ENCODE results near the gene RIPK3. TPM values are rescaled to one million over a fixed set of nuclear protein-coding genes. Genes with fewer than 3 reads are reported as not detected.
A peak's percentile ranks its signal among the peaks of the same experiment; 100 is the strongest.
"Not testable (repeated sequence)": the region's sequence is repeated elsewhere in the genome, so short reads cannot be mapped to it uniquely, and the experiment has no call there.

The RIPK3 gene
- not detected for polyA plus RNA-seq (2013, experiment 1 of 4)
- polyA plus RNA-seq (2013, experiment 2 of 4): not detected
- polyA plus RNA-seq (2013, experiment 3 of 4): not detected
- not detected for polyA plus RNA-seq (2013, experiment 4 of 4)

- Histone ChIP-seq H3K4me1 (ENCODE audit: control insufficient read depth, insufficient read depth, low read length) (peaks cover 11% of the 10 kb centered on the region), H3K36me3 (ENCODE audit: control insufficient read depth, insufficient read depth, low read length) (no peaks in the 10 kb centered on the region), H3K27me3 (ENCODE audit: control insufficient read depth, insufficient read depth, low read length, poor library complexity, severe bottlenecking) (peaks cover 92% of the 10 kb centered on the region), H3K4me3 (ENCODE audit: insufficient read depth, low read depth, low read length) (peak within 1 kb of the TSS; percentile 22), H3K27ac (ENCODE audit: insufficient read depth, low read depth, low read length, poor library complexity, severe bottlenecking) (no peak within 1 kb of the TSS), H3K9me3 (ENCODE audit: control insufficient read depth, low read length) (no peaks in the 10 kb centered on the region)
- WGBS, 2 experiments: 8 to 9% methylated on average over 50 to 51 of the region's 51 CpGs
Observed at GRCh38 chr14:24339284-24340151, at the start of gene RIPK3. Gene RIPK3 (minus strand): TSS chr14:24339991. CDS start chr14:24339826, 165 bp downstream.

DNA sequence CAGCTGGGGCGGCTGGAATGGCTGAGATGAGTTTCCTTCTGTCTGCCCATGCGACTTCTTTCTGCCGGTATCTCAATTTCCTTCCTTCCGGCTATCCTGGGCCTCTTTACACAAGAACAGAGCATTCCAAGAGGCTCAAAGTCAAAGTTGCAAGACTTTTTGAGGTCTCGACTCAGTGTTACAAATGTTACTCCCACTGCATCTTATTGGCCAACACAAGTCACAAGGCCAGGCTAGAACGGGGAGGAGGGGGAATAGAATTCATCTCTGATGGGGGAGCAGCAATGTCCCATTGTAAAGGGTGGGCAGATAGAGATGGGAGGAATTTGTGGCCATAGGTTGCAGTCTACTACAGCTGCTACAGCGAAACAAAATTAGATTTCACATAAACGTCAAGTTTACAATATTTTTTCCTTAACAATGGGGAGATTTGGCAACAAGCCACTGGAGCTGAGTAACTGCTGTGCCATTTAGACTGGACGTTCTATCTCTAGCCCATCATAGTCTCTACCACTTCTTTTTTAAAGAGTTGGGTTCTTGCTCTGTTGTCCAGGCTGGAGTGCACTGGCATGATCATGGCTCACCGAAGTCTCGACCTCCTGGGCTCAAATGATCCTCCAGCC, 49.5 kb upstream of the RIPK3 start:
- no peaks in the 10 kb centered on the region for H3K9me3 ChIP-seq (ENCODE audit: control insufficient read depth, low read length)
- H3K4me1 ChIP-seq (ENCODE audit: control insufficient read depth, insufficient read depth, low read length): no peaks in the 10 kb centered on the region
- H3K4me3 ChIP-seq (ENCODE audit: insufficient read depth, low read depth, low read length): no peak overlapping the region
- WGBS, 2 experiments: 78 to 82% methylated on average over 11 of the region's 11 CpGs
- no peak overlapping the region for H3K27ac ChIP-seq (ENCODE audit: insufficient read depth, low read depth, low read length, poor library complexity, severe bottlenecking)
- no peaks in the 10 kb centered on the region for H3K36me3 ChIP-seq (ENCODE audit: control insufficient read depth, insufficient read depth, low read length)
- no peaks in the 10 kb centered on the region for H3K27me3 ChIP-seq (ENCODE audit: control insufficient read depth, insufficient read depth, low read length, poor library complexity, severe bottlenecking)

- Histone ChIP-seq H3K4me1 (ENCODE audit: control insufficient read depth, insufficient read depth, low read length) (no peaks in the 10 kb centered on the region), H3K27me3 (ENCODE audit: control insufficient read depth, insufficient read depth, low read length, poor library complexity, severe bottlenecking) (no peaks in the 10 kb centered on the region), H3K27ac (ENCODE audit: insufficient read depth, low read depth, low read length, poor library complexity, severe bottlenecking) (no peak overlapping the region), H3K4me3 (ENCODE audit: insufficient read depth, low read depth, low read length) (no peak overlapping the region), H3K9me3 (ENCODE audit: control insufficient read depth, low read length) (no peaks in the 10 kb centered on the region), H3K36me3 (ENCODE audit: control insufficient read depth, insufficient read depth, low read length) (no peaks in the 10 kb centered on the region)
- WGBS, 2 experiments: 85 to 94% methylated on average over 2 of the region's 2 CpGs
Observed at GRCh38 chr14:24388474-24389179, 48.8 kb upstream of the RIPK3 start.

- H3K9me3 ChIP-seq (ENCODE audit: control insufficient read depth, low read length); H3K4me3 ChIP-seq (ENCODE audit: insufficient read depth, low read depth, low read length); H3K36me3 ChIP-seq (ENCODE audit: control insufficient read depth, insufficient read depth, low read length); H3K27ac ChIP-seq (ENCODE audit: insufficient read depth, low read depth, low read length, poor library complexity, severe bottlenecking); H3K27me3 ChIP-seq (ENCODE audit: control insufficient read depth, insufficient read depth, low read length, poor library complexity, severe bottlenecking); H3K4me1 ChIP-seq (ENCODE audit: control insufficient read depth, insufficient read depth, low read length): not testable (repeated sequence)
- WGBS, 2 experiments: 87 to 93% methylated on average over 5 of the region's 5 CpGs
Observed at GRCh38 chr14:24387579-24387978, 47.8 kb upstream of the RIPK3 start.

DNA sequence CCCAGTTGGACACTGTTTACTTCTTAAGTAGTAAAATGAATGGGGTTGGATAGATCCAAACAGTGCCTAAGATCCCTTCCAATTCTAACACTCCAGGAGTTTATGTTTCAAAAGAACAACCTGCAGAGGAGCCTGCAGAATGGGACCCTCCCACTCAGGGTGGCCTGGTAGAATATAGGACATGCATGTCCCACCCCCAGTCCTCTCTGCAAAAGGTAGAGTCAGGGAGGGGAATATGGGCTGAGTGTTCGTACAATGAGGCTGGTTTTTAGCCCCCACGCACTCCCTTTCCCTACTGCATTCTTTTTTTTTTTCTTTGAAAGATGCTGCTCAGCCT, 47.2 kb upstream of the RIPK3 start:
- Histone ChIP-seq H3K36me3 (ENCODE audit: control insufficient read depth, insufficient read depth, low read length) (no peaks in the 10 kb centered on the region), H3K4me3 (ENCODE audit: insufficient read depth, low read depth, low read length) (no peak overlapping the region), H3K27ac (ENCODE audit: insufficient read depth, low read depth, low read length, poor library complexity, severe bottlenecking) (no peak overlapping the region), H3K9me3 (ENCODE audit: control insufficient read depth, low read length) (no peaks in the 10 kb centered on the region), H3K4me1 (ENCODE audit: control insufficient read depth, insufficient read depth, low read length) (no peaks in the 10 kb centered on the region), H3K27me3 (ENCODE audit: control insufficient read depth, insufficient read depth, low read length, poor library complexity, severe bottlenecking) (no peaks in the 10 kb centered on the region)
- WGBS, 2 experiments: 89% methylated on average over 2 of the region's 2 CpGs

GRCh38 chr14:24385524-24385923, 45.7 kb upstream of the RIPK3 start:
- 90 to 93% methylated on average over 4 of the region's 4 CpGs for WGBS, 2 experiments
- no peaks in the 10 kb centered on the region for H3K36me3 ChIP-seq (ENCODE audit: control insufficient read depth, insufficient read depth, low read length)
- no peak overlapping the region for H3K27ac ChIP-seq (ENCODE audit: insufficient read depth, low read depth, low read length, poor library complexity, severe bottlenecking)
- H3K4me3 ChIP-seq (ENCODE audit: insufficient read depth, low read depth, low read length): no peak overlapping the region
- no peaks in the 10 kb centered on the region for H3K9me3 ChIP-seq (ENCODE audit: control insufficient read depth, low read length)
- no peaks in the 10 kb centered on the region for H3K27me3 ChIP-seq (ENCODE audit: control insufficient read depth, insufficient read depth, low read length, poor library complexity, severe bottlenecking)
- no peaks in the 10 kb centered on the region for H3K4me1 ChIP-seq (ENCODE audit: control insufficient read depth, insufficient read depth, low read length)

DNA sequence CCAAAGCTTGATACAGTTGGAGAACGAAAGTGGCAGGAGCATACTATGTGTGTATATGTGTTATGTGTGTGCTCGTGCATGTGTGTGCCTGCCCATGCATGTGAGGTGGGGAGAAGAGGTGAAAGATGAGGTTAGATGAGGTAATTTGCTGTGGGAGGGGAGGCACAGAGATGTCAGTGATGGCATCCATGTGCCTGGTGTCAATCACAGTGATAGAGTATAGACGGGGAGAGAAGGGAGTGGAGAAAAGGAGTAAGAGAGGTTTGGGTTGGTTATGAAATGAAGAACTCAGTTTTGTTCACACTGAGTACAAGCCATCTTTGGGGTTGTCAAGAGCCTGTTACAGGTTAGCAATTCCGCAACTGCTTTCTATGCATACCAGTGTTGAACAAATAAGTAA, 44.4 kb upstream of the RIPK3 start:
- Histone ChIP-seq H3K27ac (ENCODE audit: insufficient read depth, low read depth, low read length, poor library complexity, severe bottlenecking) (no peak overlapping the region), H3K36me3 (ENCODE audit: control insufficient read depth, insufficient read depth, low read length) (no peaks in the 10 kb centered on the region), H3K4me1 (ENCODE audit: control insufficient read depth, insufficient read depth, low read length) (peaks cover 3% of the 10 kb centered on the region), H3K9me3 (ENCODE audit: control insufficient read depth, low read length) (no peaks in the 10 kb centered on the region), H3K27me3 (ENCODE audit: control insufficient read depth, insufficient read depth, low read length, poor library complexity, severe bottlenecking) (no peaks in the 10 kb centered on the region), H3K4me3 (ENCODE audit: insufficient read depth, low read depth, low read length) (no peak overlapping the region)
- 90 to 92% methylated on average over 4 of the region's 4 CpGs for WGBS, 2 experiments

GRCh38 chr14:24382064-24382371, 42.2 kb upstream of the RIPK3 start:
- WGBS, 2 experiments: 92 to 93% methylated on average over 4 of the region's 4 CpGs
- Histone ChIP-seq H3K4me1 (ENCODE audit: control insufficient read depth, insufficient read depth, low read length) (peaks cover 3% of the 10 kb centered on the region), H3K27me3 (ENCODE audit: control insufficient read depth, insufficient read depth, low read length, poor library complexity, severe bottlenecking) (no peaks in the 10 kb centered on the region), H3K4me3 (ENCODE audit: insufficient read depth, low read depth, low read length) (no peak overlapping the region), H3K27ac (ENCODE audit: insufficient read depth, low read depth, low read length, poor library complexity, severe bottlenecking) (no peak overlapping the region), H3K9me3 (ENCODE audit: control insufficient read depth, low read length) (no peaks in the 10 kb centered on the region), H3K36me3 (ENCODE audit: control insufficient read depth, insufficient read depth, low read length) (peaks cover 6% of the 10 kb centered on the region)

- Histone ChIP-seq H3K4me3 (ENCODE audit: insufficient read depth, low read depth, low read length) (no peak overlapping the region), H3K27ac (ENCODE audit: insufficient read depth, low read depth, low read length, poor library complexity, severe bottlenecking) (no peak overlapping the region), H3K27me3 (ENCODE audit: control insufficient read depth, insufficient read depth, low read length, poor library complexity, severe bottlenecking) (no peaks in the 10 kb centered on the region), H3K4me1 (ENCODE audit: control insufficient read depth, insufficient read depth, low read length) (peaks cover 3% of the 10 kb centered on the region), H3K36me3 (ENCODE audit: control insufficient read depth, insufficient read depth, low read length) (peaks cover 6% of the 10 kb centered on the region), H3K9me3 (ENCODE audit: control insufficient read depth, low read length) (no peaks in the 10 kb centered on the region)
- 89 to 94% methylated on average over 8 of the region's 8 CpGs for WGBS, 2 experiments
Observed at GRCh38 chr14:24381363-24382063, 41.7 kb upstream of the RIPK3 start.

All from ectodermal cell (in vitro differentiated cells).